ENCODE results near the gene PHAF1.

The PHAF1 gene

DNA sequence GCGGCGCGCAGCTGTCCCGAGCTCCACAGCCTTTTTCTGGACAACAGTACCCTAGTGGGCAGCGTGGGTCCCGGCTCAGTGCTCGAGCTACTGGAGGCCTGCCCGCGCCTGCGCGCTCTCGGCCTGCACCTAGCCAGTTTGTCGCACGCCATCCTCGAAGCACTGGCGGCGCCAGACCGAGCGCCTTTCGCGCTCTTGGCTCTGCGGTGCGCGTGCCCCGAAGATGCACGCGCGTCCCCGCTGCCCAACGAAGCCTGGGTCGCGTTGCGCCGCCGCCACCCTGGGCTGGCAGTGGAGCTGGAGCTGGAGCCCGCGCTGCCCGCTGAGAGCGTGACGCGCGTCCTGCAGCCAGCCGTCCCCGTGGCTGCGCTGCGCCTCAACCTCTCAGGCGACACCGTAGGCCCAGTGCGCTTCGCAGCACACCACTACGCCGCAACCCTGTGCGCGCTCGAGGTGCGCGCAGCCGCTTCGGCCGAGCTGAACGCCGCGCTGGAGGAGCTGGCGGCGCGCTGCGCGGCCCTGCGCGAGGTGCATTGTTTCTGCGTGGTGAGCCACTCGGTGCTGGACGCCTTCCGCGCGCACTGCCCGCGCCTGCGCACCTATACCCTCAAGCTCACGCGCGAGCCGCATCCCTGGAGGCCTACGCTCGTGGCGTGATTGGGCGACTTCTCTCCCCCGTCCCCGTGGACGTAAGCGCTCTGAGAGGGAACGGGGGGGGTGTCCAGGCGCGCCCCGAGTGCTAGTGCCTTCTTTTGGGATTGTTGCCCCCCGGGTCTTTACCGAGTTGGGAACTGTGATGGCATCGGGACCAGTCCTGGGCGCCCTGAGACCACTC is 53.6 kb downstream of the PHAF1 start:
- Histone ChIP-seq H3K9me3 (ENCODE audit: control insufficient read depth, low read length) (no peaks in the 10 kb centered on the region), H3K4me3 (ENCODE audit: insufficient read depth, low read depth, low read length) (peak overlapping the region; percentile 32), H3K27ac (ENCODE audit: insufficient read depth, low read depth, low read length, poor library complexity, severe bottlenecking) (no peak overlapping the region), H3K36me3 (ENCODE audit: control insufficient read depth, insufficient read depth, low read length) (no peaks in the 10 kb centered on the region), H3K4me1 (ENCODE audit: control insufficient read depth, insufficient read depth, low read length) (peaks cover 19% of the 10 kb centered on the region), H3K27me3 (ENCODE audit: control insufficient read depth, insufficient read depth, low read length, poor library complexity, severe bottlenecking) (peaks cover 100% of the 10 kb centered on the region)
- 2% methylated on average over 99 of the region's 99 CpGs for WGBS, 2 experiments

DNA sequence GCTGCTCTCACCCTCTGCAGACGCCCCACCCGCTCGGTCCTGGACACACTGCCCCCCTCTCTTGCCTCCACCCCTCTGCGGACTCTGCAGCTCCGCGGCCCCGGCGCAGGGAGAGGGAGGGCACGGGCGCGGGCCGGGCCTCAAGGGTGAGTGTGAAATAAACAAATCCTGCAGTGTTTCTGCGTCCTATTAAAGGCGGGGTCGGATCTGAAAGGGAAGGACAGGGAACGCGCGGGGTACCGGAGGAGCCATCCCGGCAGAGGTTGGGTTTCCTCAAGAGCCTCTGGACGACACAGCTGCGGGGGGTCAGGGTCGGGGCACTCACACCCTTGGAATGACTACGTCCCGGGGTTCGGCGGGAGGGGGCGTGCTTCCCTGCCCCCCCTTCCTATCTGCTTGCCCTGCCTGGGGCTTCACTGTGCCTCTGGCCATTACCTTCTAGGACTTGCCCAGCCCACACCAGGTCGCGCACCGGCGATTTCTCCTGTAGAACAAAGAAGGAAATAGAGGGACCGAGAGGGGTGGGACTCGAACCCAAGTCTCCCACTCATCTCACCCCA is 54.3 kb downstream of the PHAF1 start:
- 3% methylated on average over 34 of the region's 34 CpGs for WGBS, 2 experiments
- Histone ChIP-seq H3K27ac (ENCODE audit: insufficient read depth, low read depth, low read length, poor library complexity, severe bottlenecking) (no peak overlapping the region), H3K27me3 (ENCODE audit: control insufficient read depth, insufficient read depth, low read length, poor library complexity, severe bottlenecking) (peaks cover 100% of the 10 kb centered on the region), H3K4me1 (ENCODE audit: control insufficient read depth, insufficient read depth, low read length) (peaks cover 17% of the 10 kb centered on the region), H3K4me3 (ENCODE audit: insufficient read depth, low read depth, low read length) (peak overlapping the region; percentile 32), H3K36me3 (ENCODE audit: control insufficient read depth, insufficient read depth, low read length) (no peaks in the 10 kb centered on the region), H3K9me3 (ENCODE audit: control insufficient read depth, low read length) (no peaks in the 10 kb centered on the region)

DNA sequence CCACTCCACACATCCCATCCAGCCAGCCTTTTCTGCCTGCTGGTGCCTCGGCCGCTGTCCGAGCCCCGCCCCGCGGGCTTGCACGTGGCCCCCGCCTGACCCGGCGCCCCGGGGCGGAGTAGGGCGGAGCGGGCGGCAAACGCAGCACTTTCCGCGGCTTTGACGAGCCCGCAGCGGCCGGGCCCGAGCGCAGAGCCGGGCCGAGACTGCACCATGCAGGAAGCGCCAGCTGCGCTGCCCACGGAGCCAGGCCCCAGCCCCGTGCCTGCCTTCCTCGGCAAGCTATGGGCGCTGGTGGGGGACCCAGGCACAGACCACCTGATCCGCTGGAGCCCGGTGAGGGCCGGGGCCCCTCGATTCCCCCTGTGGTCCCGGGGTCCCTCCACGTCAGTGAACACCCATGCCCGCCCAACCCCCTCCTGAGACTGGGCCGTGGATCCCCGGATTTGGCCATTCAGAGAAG is 54.9 kb downstream of the PHAF1 start, which contains the start of gene HSF4:
TSS of gene HSF4 (plus strand) at position 147 of the 463 bp plus-strand sequence. CDS start at position 214, 67 bp downstream.
- WGBS, 2 experiments: 3 to 4% methylated on average over 41 of the region's 41 CpGs
- no peak within 1 kb of the TSS for H3K27ac ChIP-seq (ENCODE audit: insufficient read depth, low read depth, low read length, poor library complexity, severe bottlenecking)
- no peaks in the 10 kb centered on the region for H3K9me3 ChIP-seq (ENCODE audit: control insufficient read depth, low read length)
- H3K27me3 ChIP-seq (ENCODE audit: control insufficient read depth, insufficient read depth, low read length, poor library complexity, severe bottlenecking): peaks cover 100% of the 10 kb centered on the region
- no peaks in the 10 kb centered on the region for H3K36me3 ChIP-seq (ENCODE audit: control insufficient read depth, insufficient read depth, low read length)
- H3K4me3 ChIP-seq (ENCODE audit: insufficient read depth, low read depth, low read length): peak within 1 kb of the TSS; percentile 32
- H3K4me1 ChIP-seq (ENCODE audit: control insufficient read depth, insufficient read depth, low read length): peaks cover 12% of the 10 kb centered on the region

DNA sequence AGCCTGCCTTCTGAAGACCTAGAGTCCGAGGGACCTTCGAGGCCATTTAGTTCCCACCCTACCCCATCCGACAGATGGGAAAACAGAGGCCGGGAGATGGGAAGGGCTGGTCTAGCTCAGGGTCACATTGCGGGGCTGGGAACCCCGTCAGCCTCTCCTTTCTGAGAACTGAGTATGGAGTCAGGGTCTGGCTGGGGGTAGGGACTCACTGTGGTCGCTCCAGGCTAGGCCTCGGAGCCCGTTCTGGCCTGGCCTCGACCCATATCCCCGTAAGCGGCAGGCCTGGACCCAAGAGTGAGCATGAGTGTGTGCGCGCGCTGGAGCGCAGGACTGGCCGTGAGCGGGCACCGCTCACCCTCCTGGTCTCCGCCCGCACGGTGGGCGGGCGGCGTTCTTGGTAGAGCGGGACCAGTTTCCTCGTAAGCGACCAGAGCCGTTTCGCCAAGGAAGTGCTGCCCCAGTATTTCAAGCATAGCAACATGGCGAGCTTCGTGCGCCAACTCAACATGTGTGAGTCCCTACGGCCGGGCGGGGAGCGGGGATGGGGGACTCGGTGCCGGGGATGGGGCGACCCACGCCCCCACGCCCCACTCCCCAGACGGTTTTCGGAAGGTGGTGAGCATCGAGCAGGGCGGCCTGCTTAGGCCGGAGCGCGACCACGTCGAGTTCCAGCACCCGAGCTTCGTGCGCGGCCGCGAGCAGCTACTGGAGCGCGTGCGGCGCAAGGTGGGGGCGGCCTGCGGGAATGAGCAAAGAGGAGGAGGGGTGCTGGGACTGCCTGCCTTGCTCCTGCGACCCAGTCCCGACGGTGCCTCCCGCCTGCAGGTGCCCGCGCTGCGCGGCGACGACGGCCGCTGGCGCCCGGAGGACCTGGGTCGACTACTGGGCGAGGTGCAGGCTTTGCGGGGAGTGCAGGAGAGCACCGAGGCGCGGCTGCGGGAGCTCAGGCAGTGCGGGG is 55.7 kb downstream of the PHAF1 start:
- WGBS, 2 experiments: 4% methylated on average over 85 of the region's 85 CpGs
- Histone ChIP-seq H3K4me1 (ENCODE audit: control insufficient read depth, insufficient read depth, low read length) (peaks cover 14% of the 10 kb centered on the region), H3K27me3 (ENCODE audit: control insufficient read depth, insufficient read depth, low read length, poor library complexity, severe bottlenecking) (peaks cover 99% of the 10 kb centered on the region), H3K9me3 (ENCODE audit: control insufficient read depth, low read length) (no peaks in the 10 kb centered on the region), H3K27ac (ENCODE audit: insufficient read depth, low read depth, low read length, poor library complexity, severe bottlenecking) (no peak overlapping the region), H3K4me3 (ENCODE audit: insufficient read depth, low read depth, low read length) (no peak overlapping the region), H3K36me3 (ENCODE audit: control insufficient read depth, insufficient read depth, low read length) (no peaks in the 10 kb centered on the region)

DNA sequence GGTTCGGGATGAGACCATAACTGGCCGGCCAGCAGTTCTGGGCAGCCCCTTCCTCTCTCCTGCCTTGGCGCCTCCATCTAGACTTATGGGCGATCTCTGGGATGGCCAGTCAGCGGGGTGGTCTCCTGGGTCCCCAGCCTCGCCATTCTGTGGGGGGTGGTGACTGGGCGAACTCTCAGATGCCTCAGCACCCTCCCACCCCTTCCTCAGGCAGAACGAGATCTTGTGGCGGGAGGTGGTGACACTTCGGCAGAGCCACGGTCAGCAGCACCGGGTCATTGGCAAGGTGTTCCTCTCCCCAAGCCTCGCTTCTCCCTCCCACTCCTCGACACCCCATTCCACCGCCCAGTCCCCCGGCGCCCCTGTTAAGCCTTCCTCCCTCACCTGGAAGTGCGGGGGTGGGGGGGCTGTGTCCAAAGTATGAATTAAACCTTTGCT is 56.4 kb downstream of the PHAF1 start:
- H3K4me3 ChIP-seq (ENCODE audit: insufficient read depth, low read depth, low read length): no peak overlapping the region
- H3K27me3 ChIP-seq (ENCODE audit: control insufficient read depth, insufficient read depth, low read length, poor library complexity, severe bottlenecking): peaks cover 98% of the 10 kb centered on the region

DNA sequence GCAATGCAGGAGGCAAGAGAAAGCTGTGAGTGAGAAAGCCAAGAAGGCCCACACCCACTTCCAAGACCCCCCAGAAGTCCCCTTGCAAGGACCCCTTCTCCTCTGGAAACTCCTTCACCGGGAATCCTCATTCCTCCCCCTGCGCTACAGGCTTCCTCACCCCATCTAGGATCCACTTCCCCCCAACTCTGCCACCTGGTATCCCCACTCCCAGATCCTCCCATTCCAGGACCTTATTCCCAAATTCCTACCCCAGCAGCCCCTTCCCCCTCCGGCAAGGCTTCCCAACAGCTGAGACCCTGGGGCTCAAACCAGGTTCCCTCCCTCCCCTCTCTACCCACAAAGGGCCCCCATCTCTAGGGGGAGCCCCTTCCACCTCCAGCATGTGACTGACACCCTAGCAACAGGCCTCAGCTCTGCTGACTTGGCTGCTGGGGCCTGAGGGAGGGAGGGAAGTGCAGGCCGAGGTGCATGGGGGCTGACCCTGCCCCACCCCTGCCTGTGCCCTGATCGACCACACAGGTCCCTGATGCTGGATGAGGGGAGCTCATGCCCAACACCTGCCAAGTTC is 56.9 kb downstream of the PHAF1 start:
- Histone ChIP-seq H3K4me3 (ENCODE audit: insufficient read depth, low read depth, low read length) (no peak overlapping the region), H3K27ac (ENCODE audit: insufficient read depth, low read depth, low read length, poor library complexity, severe bottlenecking) (no peak overlapping the region), H3K36me3 (ENCODE audit: control insufficient read depth, insufficient read depth, low read length) (no peaks in the 10 kb centered on the region), H3K9me3 (ENCODE audit: control insufficient read depth, low read length) (no peaks in the 10 kb centered on the region), H3K27me3 (ENCODE audit: control insufficient read depth, insufficient read depth, low read length, poor library complexity, severe bottlenecking) (peaks cover 98% of the 10 kb centered on the region), H3K4me1 (ENCODE audit: control insufficient read depth, insufficient read depth, low read length) (peaks cover 14% of the 10 kb centered on the region)
- WGBS, 2 experiments: 64 to 65% methylated on average over 5 of the region's 5 CpGs

More for the DNA sequence above, 56.4 kb downstream of the PHAF1 start:
- H3K9me3 ChIP-seq (ENCODE audit: control insufficient read depth, low read length): no peaks in the 10 kb centered on the region
- 18 to 22% methylated on average over 18 of the region's 18 CpGs for WGBS, 2 experiments
- H3K27ac ChIP-seq (ENCODE audit: insufficient read depth, low read depth, low read length, poor library complexity, severe bottlenecking): no peak overlapping the region
- no peaks in the 10 kb centered on the region for H3K36me3 ChIP-seq (ENCODE audit: control insufficient read depth, insufficient read depth, low read length)
- peaks cover 14% of the 10 kb centered on the region for H3K4me1 ChIP-seq (ENCODE audit: control insufficient read depth, insufficient read depth, low read length)

DNA sequence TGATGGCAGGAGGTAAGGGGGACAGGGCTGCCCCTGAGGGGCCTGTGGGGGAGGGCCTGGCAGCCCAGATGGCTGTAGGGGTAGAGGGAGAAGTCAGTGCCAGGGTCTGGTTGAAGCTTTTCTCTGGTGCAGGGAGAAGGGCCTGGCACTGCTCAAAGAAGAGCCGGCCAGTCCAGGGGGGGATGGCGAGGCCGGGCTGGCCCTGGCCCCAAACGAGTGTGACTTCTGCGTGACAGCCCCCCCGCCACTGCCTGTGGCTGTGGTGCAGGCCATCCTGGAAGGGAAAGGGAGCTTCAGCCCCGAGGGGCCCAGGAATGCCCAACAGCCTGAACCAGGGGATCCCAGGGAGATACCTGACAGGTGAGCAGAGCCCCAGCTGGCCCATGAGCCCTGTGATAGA is 57.8 kb downstream of the PHAF1 start:
- peaks cover 14% of the 10 kb centered on the region for H3K4me1 ChIP-seq (ENCODE audit: control insufficient read depth, insufficient read depth, low read length)
- no peaks in the 10 kb centered on the region for H3K9me3 ChIP-seq (ENCODE audit: control insufficient read depth, low read length)
- 74 to 77% methylated on average over 7 of the region's 7 CpGs for WGBS, 2 experiments
- H3K36me3 ChIP-seq (ENCODE audit: control insufficient read depth, insufficient read depth, low read length): no peaks in the 10 kb centered on the region
- H3K27ac ChIP-seq (ENCODE audit: insufficient read depth, low read depth, low read length, poor library complexity, severe bottlenecking): no peak overlapping the region
- H3K4me3 ChIP-seq (ENCODE audit: insufficient read depth, low read depth, low read length): no peak overlapping the region
- peaks cover 98% of the 10 kb centered on the region for H3K27me3 ChIP-seq (ENCODE audit: control insufficient read depth, insufficient read depth, low read length, poor library complexity, severe bottlenecking)

DNA sequence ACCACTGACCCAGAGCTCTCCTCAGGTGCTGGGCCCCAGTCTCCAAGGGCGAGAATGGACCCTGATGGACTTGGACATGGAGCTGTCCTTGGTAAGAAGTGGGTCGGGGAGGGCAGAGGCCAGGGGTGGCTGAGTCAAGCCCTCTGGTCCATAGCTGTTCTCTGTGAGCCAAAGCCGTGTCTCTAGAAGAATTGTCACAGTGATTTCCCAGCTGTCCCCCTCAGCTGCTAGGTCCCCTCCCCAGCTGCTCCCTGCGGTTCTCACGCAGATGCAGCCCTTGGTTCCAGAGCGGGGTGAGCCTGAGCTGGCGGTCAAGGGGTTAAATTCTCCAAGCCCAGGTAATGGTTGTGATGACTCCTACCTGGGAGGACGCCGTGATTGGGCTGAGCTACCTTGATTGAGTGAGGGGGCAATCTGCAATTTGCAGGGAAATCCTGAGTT is 59.3 kb downstream of the PHAF1 start:
- Histone ChIP-seq H3K27me3 (ENCODE audit: control insufficient read depth, insufficient read depth, low read length, poor library complexity, severe bottlenecking) (peaks cover 98% of the 10 kb centered on the region), H3K27ac (ENCODE audit: insufficient read depth, low read depth, low read length, poor library complexity, severe bottlenecking) (no peak overlapping the region), H3K9me3 (ENCODE audit: control insufficient read depth, low read length) (no peaks in the 10 kb centered on the region), H3K36me3 (ENCODE audit: control insufficient read depth, insufficient read depth, low read length) (no peaks in the 10 kb centered on the region), H3K4me1 (ENCODE audit: control insufficient read depth, insufficient read depth, low read length) (peaks cover 13% of the 10 kb centered on the region), H3K4me3 (ENCODE audit: insufficient read depth, low read depth, low read length) (no peak overlapping the region)
- WGBS, 2 experiments: 25 to 33% methylated on average over 9 of the region's 9 CpGs

DNA sequence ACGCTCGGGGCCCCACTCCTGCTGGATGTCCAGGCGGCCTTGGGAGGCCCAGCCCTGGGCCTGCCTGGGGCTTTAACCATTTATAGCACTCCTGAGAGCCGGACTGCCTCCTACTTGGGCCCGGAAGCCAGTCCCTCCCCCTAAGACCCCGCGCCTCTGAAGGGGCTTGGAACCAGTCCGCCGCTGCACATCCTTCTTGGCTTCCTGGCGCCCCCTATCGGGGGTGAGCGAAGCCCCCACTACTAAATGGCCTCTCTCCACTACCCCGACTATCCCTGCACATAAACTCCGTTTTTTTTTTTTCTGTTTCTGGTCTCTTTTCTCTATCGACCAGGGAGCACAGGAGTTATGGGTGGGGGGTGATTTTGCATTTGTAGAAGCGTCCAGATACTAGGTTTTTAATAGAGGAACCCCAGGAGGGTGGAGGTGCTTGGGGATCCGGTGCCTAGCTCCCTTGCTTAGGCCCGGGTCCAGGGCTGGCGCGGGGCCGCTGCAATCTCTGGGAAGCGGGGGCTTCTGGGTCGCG is 60.0 kb downstream of the PHAF1 start:
- peak overlapping the region; percentile 32 for H3K4me3 ChIP-seq (ENCODE audit: insufficient read depth, low read depth, low read length)
- H3K4me1 ChIP-seq (ENCODE audit: control insufficient read depth, insufficient read depth, low read length): peaks cover 13% of the 10 kb centered on the region
- H3K27ac ChIP-seq (ENCODE audit: insufficient read depth, low read depth, low read length, poor library complexity, severe bottlenecking): no peak overlapping the region
- peaks cover 98% of the 10 kb centered on the region for H3K27me3 ChIP-seq (ENCODE audit: control insufficient read depth, insufficient read depth, low read length, poor library complexity, severe bottlenecking)
- H3K9me3 ChIP-seq (ENCODE audit: control insufficient read depth, low read length): no peaks in the 10 kb centered on the region
- 2% methylated on average over 24 of the region's 24 CpGs for WGBS, 2 experiments
- H3K36me3 ChIP-seq (ENCODE audit: control insufficient read depth, insufficient read depth, low read length): no peaks in the 10 kb centered on the region
